Endothelial cell of umbilical vein (primary cell): ENCODE data around the gene IRF2BPL. TPM values are rescaled to one million over a fixed set of nuclear protein-coding genes. Genes with fewer than 3 reads are reported as not detected.

Source experiments
- BruUV-seq: library from RNA; stranded (reverse); fragments of 400-500 nt; replicated peaks from 2 replicates; lab custom pipeline; 2021; lab: Mats Ljungman, UMichigan
- CTCF ChIA-PET: fragments of 300-600, 350-600 bp; sonication (Branson Sonifier 250); formaldehyde crosslinking; loops from one replicate; lab custom pipeline; 2021; ENCODE audit warnings: antibody characterized with exemption, inconsistent platforms; lab: Charles Lee
- POLR2A ChIA-PET: fragments of 300-600, 350-600 bp; sonication (Branson Sonifier 250); formaldehyde crosslinking; loops from one replicate; lab custom pipeline; 2021; ENCODE audit warnings: antibody characterized with exemption, inconsistent platforms; lab: Charles Lee
- DNase-seq: peaks from one replicate; pipeline ENCODE4 v3.0.0-alpha.2; 2011; ENCODE audit warnings: low read depth, low spot score
- FAIRE-seq: peaks from 2 replicates; lab custom pipeline; 2011; peaks lifted over from hg19 to GRCh38; lab: Jason Lieb, UNC
- H2AFZ ChIP-seq: 2 replicates; pipeline ENCODE4 v1.6.0; 2012; ENCODE audit warnings: low read depth, low read length, control low read depth, inconsistent platforms
- H3K27ac ChIP-seq: 2 replicates; pipeline ENCODE4 v1.5.1; 2011; ENCODE audit warnings: low read depth, mild to moderate bottlenecking, control low read depth, low read length, moderate library complexity; ENCODE audit not compliant: insufficient read depth
- H3K27me3 ChIP-seq, 2 experiments: 2 replicates each; pipeline versions ENCODE4 v1.6.0 to v1.6.1; 2011; ENCODE audit warnings: low read length in 2 of 2, mixed read lengths in 1 of 2; ENCODE audit not compliant: control insufficient read depth in 2 of 2, insufficient read depth in 2 of 2
- H3K36me3 ChIP-seq, 2 experiments: 2 replicates in 1 of 2; 3 replicates in 1 of 2; pipeline ENCODE4 v1.5.1; 2011; ENCODE audit warnings: low read length in 2 of 2, mild to moderate bottlenecking in 1 of 2, moderate library complexity in 1 of 2; ENCODE audit not compliant: control insufficient read depth in 2 of 2, insufficient read depth in 2 of 2; ENCODE audit errors: extremely low read depth in 1 of 2
- H3K4me1 ChIP-seq: 3 replicates; pipeline ENCODE4 v1.5.1; 2011; ENCODE audit warnings: mild to moderate bottlenecking, low read length; ENCODE audit not compliant: control insufficient read depth, insufficient read depth; ENCODE audit errors: extremely low read depth
- H3K4me2 ChIP-seq: 2 replicates; pipeline ENCODE4 v1.6.1; 2011; ENCODE audit warnings: low read length, control low read depth, mixed read lengths; ENCODE audit not compliant: insufficient read depth
- H3K4me3 ChIP-seq, 3 experiments: fragments of 200-600 bp in 1 of 3; sonication (generic), shearing (Covaris generic) in 1 of 3; replicated peaks in 1 of 3; 2 replicates each; pipeline ENCODE4 v1.5.1; 2011 to 2016; ENCODE audit warnings: control low read depth in 3 of 3, low read length in 3 of 3, mild to moderate bottlenecking in 2 of 3, inconsistent platforms in 1 of 3, low read depth in 1 of 3, moderate library complexity in 1 of 3; ENCODE audit not compliant: insufficient read depth in 1 of 3
- H3K79me2 ChIP-seq: 2 replicates; pipeline ENCODE4 v1.6.0; 2012; ENCODE audit warnings: low read length, inconsistent platforms; ENCODE audit not compliant: control insufficient read depth, insufficient read depth
- H3K9ac ChIP-seq: replicated peaks from 2 replicates; pipeline ENCODE3; 2011; ENCODE audit warnings: low read length, control low read depth; ENCODE audit not compliant: insufficient read depth; ENCODE audit errors: extremely low read depth
- H3K9me1 ChIP-seq: replicated peaks from 3 replicates; pipeline ENCODE4 v1.6.0; 2011; ENCODE audit warnings: mild to moderate bottlenecking, low read length; ENCODE audit not compliant: control insufficient read depth, insufficient read depth; ENCODE audit errors: extremely low read depth
- H3K9me3 ChIP-seq: replicated peaks from 2 replicates; pipeline ENCODE4 v1.5.1; 2012; ENCODE audit warnings: low read length, inconsistent platforms; ENCODE audit not compliant: control insufficient read depth, insufficient read depth
- H4K20me1 ChIP-seq: replicated peaks from 2 replicates; pipeline ENCODE3; 2011; ENCODE audit warnings: mild to moderate bottlenecking, low read length; ENCODE audit not compliant: control insufficient read depth, insufficient read depth; ENCODE audit errors: extremely low read depth
- EZH2 ChIP-seq: IDR thresholded peaks from 2 replicates; pipeline ENCODE4 v1.6.1; 2012; ENCODE audit warnings: borderline replicate concordance, low read depth, mild to moderate bottlenecking, moderate library complexity, low read length, inconsistent platforms; ENCODE audit not compliant: severe bottlenecking
- FOS ChIP-seq: IDR thresholded peaks from 2 replicates; pipeline ENCODE4 v1.6.1; 2011; ENCODE audit warnings: mild to moderate bottlenecking, low read length, moderate library complexity, borderline replicate concordance; ENCODE audit not compliant: insufficient read depth
- GATA2 ChIP-seq: IDR thresholded peaks from 2 replicates; pipeline ENCODE4 v1.7.0; 2011; ENCODE audit warnings: low read depth, mild to moderate bottlenecking, moderate library complexity, mixed read lengths, low read length; ENCODE audit not compliant: insufficient read length, insufficient read depth
- JUN ChIP-seq: IDR thresholded peaks from 2 replicates; pipeline ENCODE4 v1.6.1; 2011; ENCODE audit warnings: borderline replicate concordance, low read depth; ENCODE audit not compliant: insufficient read length, insufficient read depth
- MAX ChIP-seq: IDR thresholded peaks from 2 replicates; pipeline ENCODE4 v1.6.1; 2011; ENCODE audit not compliant: insufficient read depth, insufficient read length
- MYC ChIP-seq: IDR thresholded peaks from one replicate; pipeline ENCODE4 v1.6.1; 2011; ENCODE audit warnings: mild to moderate bottlenecking, low read depth, low read length
- POLR2A ChIP-seq: IDR thresholded peaks from 2 replicates; pipeline ENCODE4 v1.6.1; 2012; ENCODE audit warnings: low read depth, mild to moderate bottlenecking, control low read depth, low read length
- POLR2AphosphoS5 ChIP-seq: IDR thresholded peaks from 2 replicates; pipeline ENCODE4 v1.6.1; 2012; ENCODE audit warnings: low read depth, mild to moderate bottlenecking, control low read depth, low read length, moderate library complexity; ENCODE audit not compliant: insufficient read depth
- dilution Hi-C: fragments of 300-500 bp; cut with MboI; formaldehyde crosslinking; loops from one replicate; pipeline ENCODE4 v1.15.0; 2019; ENCODE audit warnings: low sequenced_read_pairs; ENCODE audit not compliant: extremely low pct_ligation_motif_present
- intact Hi-C: fragments of 100-400 bp; cut with micrococcal nuclease; formaldehyde crosslinking; loops from one replicate; pipeline ENCODE4 v1.10.0; 2022
- polyA plus RNA-seq, 4 experiments: library from polyadenylated mRNA; depleted of rRNA in 3 of 4; stranded (reverse) in 3 of 4; unstranded in 1 of 4; fragments of >200 nt; gene quantifications; 2 replicates each; pipeline versions ENCODE4 v1.2.1 to v1.2.3, GENCODE V29; 2011 to 2012; ENCODE audit warnings: missing spikeins in 1 of 4
- total RNA-seq: library from RNA; stranded (reverse); gene quantifications from 2 replicates; pipeline ENCODE4 v1.2.3, GENCODE V29; 2021
- TF ChIP-seq, protein P1 (sequence below), 2 donors: IDR thresholded peaks; 1 replicate in 1 of 2; 2 replicates in 1 of 2; pipeline ENCODE4 v1.5.1; 2011; ENCODE audit warnings: low read length in 2 of 2, mild to moderate bottlenecking in 2 of 2, moderate library complexity in 2 of 2, control low read depth in 1 of 2, inconsistent platforms in 1 of 2, low read depth in 1 of 2; ENCODE audit not compliant: insufficient read depth in 1 of 2; ENCODE audit errors: extremely low read depth in 1 of 2

Gene IRF2BPL
- total and polyA plus RNA-seq, 2 donors (not counting 3 experiments of a cell fraction or from before 2014, with no cell fraction given): 9.3 to 23.3 TPM

DNA sequence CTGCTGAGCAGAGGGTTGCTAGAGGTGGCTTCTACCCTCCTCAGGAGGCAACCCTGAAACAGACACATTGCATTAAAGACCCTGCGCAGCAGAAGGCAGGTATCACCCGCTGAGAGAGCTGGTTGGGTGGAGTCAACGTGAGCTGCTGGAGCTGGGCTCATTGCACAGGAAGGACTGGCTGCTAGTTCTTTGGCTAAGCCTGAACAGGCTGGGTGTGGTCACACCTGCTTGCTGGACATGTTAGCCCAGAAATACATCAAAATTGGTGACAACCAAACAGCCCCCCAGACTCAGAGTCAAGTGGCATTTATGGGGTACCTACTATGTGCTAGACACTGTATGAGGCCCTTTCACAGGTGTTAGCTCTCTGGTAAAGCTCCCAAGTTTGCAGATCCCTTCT lies 33.8 kb upstream of the IRF2BPL start:
- Histone ChIP-seq H3K4me2 (no peak overlapping the region), H3K9me1 (no peaks in the 10 kb centered on the region), H3K9me3 (no peaks in the 10 kb centered on the region), H3K4me3 (no peak overlapping the region), H3K4me1 (peaks cover 13% of the 10 kb centered on the region), H3K79me2 (no peaks in the 10 kb centered on the region), H2AFZ (no peak overlapping the region), H3K27ac (no peak overlapping the region), H3K9ac (no peak overlapping the region), H3K27me3 (no peaks in the 10 kb centered on the region), H4K20me1 (no peaks in the 10 kb centered on the region), H3K36me3 (no peaks in the 10 kb centered on the region)
- CTCF ChIA-PET: interaction anchor here (1.6 to 11.8 kb wide), 3 partner anchors 115 to 188 kb away, joined by 4 to 450 read pairs (median 209); no protein-coding TSS in a partner anchor
- dilution Hi-C loops: no loop called here
- DNase-seq: no peak
- no peak for FAIRE-seq
- TF ChIP-seq, protein P1, sequence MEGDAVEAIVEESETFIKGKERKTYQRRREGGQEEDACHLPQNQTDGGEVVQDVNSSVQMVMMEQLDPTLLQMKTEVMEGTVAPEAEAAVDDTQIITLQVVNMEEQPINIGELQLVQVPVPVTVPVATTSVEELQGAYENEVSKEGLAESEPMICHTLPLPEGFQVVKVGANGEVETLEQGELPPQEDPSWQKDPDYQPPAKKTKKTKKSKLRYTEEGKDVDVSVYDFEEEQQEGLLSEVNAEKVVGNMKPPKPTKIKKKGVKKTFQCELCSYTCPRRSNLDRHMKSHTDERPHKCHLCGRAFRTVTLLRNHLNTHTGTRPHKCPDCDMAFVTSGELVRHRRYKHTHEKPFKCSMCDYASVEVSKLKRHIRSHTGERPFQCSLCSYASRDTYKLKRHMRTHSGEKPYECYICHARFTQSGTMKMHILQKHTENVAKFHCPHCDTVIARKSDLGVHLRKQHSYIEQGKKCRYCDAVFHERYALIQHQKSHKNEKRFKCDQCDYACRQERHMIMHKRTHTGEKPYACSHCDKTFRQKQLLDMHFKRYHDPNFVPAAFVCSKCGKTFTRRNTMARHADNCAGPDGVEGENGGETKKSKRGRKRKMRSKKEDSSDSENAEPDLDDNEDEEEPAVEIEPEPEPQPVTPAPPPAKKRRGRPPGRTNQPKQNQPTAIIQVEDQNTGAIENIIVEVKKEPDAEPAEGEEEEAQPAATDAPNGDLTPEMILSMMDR (IDR thresholded peaks at IDR 0.05; ENCODE audit: extremely low read depth in 1 of 2, insufficient read depth in 1 of 2, low read depth in 1 of 2, low read length in 2 of 2): no peak
- TF ChIP-seq MYC (no peak), POLR2A (no peak), EZH2 (no peak), GATA2 (no peak), POLR2AphosphoS5 (no peak), FOS (no peak), JUN (no peak), MAX (no peak)
- intact Hi-C loops: no loop called here
- POLR2A ChIA-PET: no interaction called here
- BruUV-seq: no TSS peak
